ENCODE measurements around the gene CACNA1B.
"Not testable (repeated sequence)": the region's sequence is repeated elsewhere in the genome, so short reads cannot be mapped to it uniquely, and the experiment has no call there.

CACNA1B gene

GRCh38 chr9:138078846-138079245 lies 201.3 kb downstream of the CACNA1B start:
- DNase-seq, result no peak

GRCh38 chr9:138080979-138081378 lies 203.4 kb downstream of the CACNA1B start:
- DNase-seq, result no peak

- no peak for DNase-seq
These were observed 205.5 kb downstream of the CACNA1B start for GRCh38 chr9:138082918-138083636.

- DNase-seq, result no peak
These were observed 206.3 kb downstream of the CACNA1B start for GRCh38 chr9:138083873-138084272.

- no peak for DNase-seq
These were observed 208.0 kb downstream of the CACNA1B start for GRCh38 chr9:138085568-138085967.

GRCh38 chr9:138092057-138092456 lies 214.5 kb downstream of the CACNA1B start:
- DNase-seq, result not testable (repeated sequence)

- DNase-seq, result no peak
These were observed 216.4 kb downstream of the CACNA1B start for GRCh38 chr9:138094028-138094427.

- DNase-seq, result no peak
These were observed 218.4 kb downstream of the CACNA1B start for GRCh38 chr9:138095813-138096518.

GRCh38 chr9:138096519-138096845 lies 218.9 kb downstream of the CACNA1B start:
- DNase-seq, result no peak

GRCh38 chr9:138097501-138097991 lies 220.0 kb downstream of the CACNA1B start:
- DNase-seq, result no peak

GRCh38 chr9:138098116-138098907 lies 220.7 kb downstream of the CACNA1B start:
- DNase-seq, result no peak

- no peak for DNase-seq
These were observed 221.6 kb downstream of the CACNA1B start for GRCh38 chr9:138098908-138099791.

GRCh38 chr9:138099803-138100598 lies 222.4 kb downstream of the CACNA1B start:
- no peak for DNase-seq

- DNase-seq, result no peak
These were observed 223.2 kb downstream of the CACNA1B start for GRCh38 chr9:138100711-138101350.

- no peak for DNase-seq
These were observed 224.1 kb downstream of the CACNA1B start for GRCh38 chr9:138101444-138102234.

GRCh38 chr9:138102246-138103051 lies 224.9 kb downstream of the CACNA1B start:
- no peak for DNase-seq

GRCh38 chr9:138103111-138103848 lies 225.7 kb downstream of the CACNA1B start:
- no peak for DNase-seq

- no peak for DNase-seq
These were observed 226.2 kb downstream of the CACNA1B start for GRCh38 chr9:138103849-138104206.

Data from CD4-positive, alpha-beta T cell treated with Interleukin-10 for 1 hour (primary cell).